Cardiac fibroblast (primary cell): Measurements from ENCODE around the gene PODXL2.
"Not testable (repeated sequence)": the region's sequence is repeated elsewhere in the genome, so short reads cannot be mapped to it uniquely, and the experiment has no call there.

Source experiments
- DNase-seq, 2 donors: peaks; one replicate each; pipeline versions ENCODE4 v3.0.0 to v3.0.0-alpha.2; 2010; ENCODE audit warnings: low read depth in 2 of 2
- H3K4me3 ChIP-seq, 2 donors: replicated peaks in 1 of 2; 1 replicate in 1 of 2; 2 replicates in 1 of 2; pipeline ENCODE4 v1.5.1; 2011; ENCODE audit warnings: low read depth in 2 of 2, low read length in 2 of 2, mild to moderate bottlenecking in 2 of 2, moderate library complexity in 1 of 2
- CTCF ChIP-seq: IDR thresholded peaks from one replicate; pipeline ENCODE4 v1.5.1; 2011; ENCODE audit warnings: low read depth, mild to moderate bottlenecking, low read length, inconsistent platforms

Gene PODXL2

GRCh38 chr3:127678611-127679533 lies 49.9 kb downstream of the PODXL2 start:
- H3K4me3 ChIP-seq, result no peak overlapping the region
- no peak for DNase-seq
- no peak for TF ChIP-seq CTCF

GRCh38 chr3:127679534-127680145 lies 50.7 kb downstream of the PODXL2 start:
- no peak for TF ChIP-seq CTCF
- no peak for DNase-seq
- no peak overlapping the region for H3K4me3 ChIP-seq

- H3K4me3 ChIP-seq, result no peak overlapping the region
- no peak for DNase-seq
Measured at GRCh38 chr3:127680146-127680661, 51.2 kb downstream of the PODXL2 start.

GRCh38 chr3:127680798-127681221 lies 51.8 kb downstream of the PODXL2 start:
- no peak overlapping the region for H3K4me3 ChIP-seq
- TF ChIP-seq CTCF, result no peak
- no peak for DNase-seq

More at GRCh38 chr3:127680146-127680661, 51.2 kb downstream of the PODXL2 start:
- TF ChIP-seq CTCF, result no peak

GRCh38 chr3:127682175-127682554 lies 53.2 kb downstream of the PODXL2 start:
- not testable (repeated sequence) for H3K4me3 ChIP-seq

GRCh38 chr3:127682561-127682960 lies 53.6 kb downstream of the PODXL2 start:
- H3K4me3 ChIP-seq, result no peak overlapping the region
- TF ChIP-seq CTCF, result no peak
- no peak for DNase-seq

More at GRCh38 chr3:127682175-127682554, 53.2 kb downstream of the PODXL2 start:
- not testable (repeated sequence) for DNase-seq
